LNCaP clone FGC (cell line): ENCODE data around the gene AIF1L.

Source experiments
- DNase-seq: peaks from one replicate; pipeline ENCODE4 v3.0.0-alpha.2; 2011; ENCODE audit warnings: low read depth
- H3K4me3 ChIP-seq: 2 replicates; pipeline ENCODE4 v1.5.1; 2011; ENCODE audit warnings: mild to moderate bottlenecking, low read depth, low read length, control low read depth
- CTCF ChIP-seq: IDR thresholded peaks from 2 replicates; pipeline ENCODE4 v1.5.1; 2012; ENCODE audit warnings: mild to moderate bottlenecking; ENCODE audit not compliant: control insufficient read depth, insufficient read depth; ENCODE audit errors: extremely low read depth

AIF1L gene

GRCh38 chr9:131116281-131117120, 20.2 kb downstream of the AIF1L start:
- H3K4me3 ChIP-seq, result no peak overlapping the region
- no peak for DNase-seq
- no peak for TF ChIP-seq CTCF

- DNase-seq, result no peak
- no peak overlapping the region for H3K4me3 ChIP-seq
- no peak for TF ChIP-seq CTCF
Observed at GRCh38 chr9:131117121-131117761, 20.9 kb downstream of the AIF1L start.

GRCh38 chr9:131117762-131118145, 21.4 kb downstream of the AIF1L start:
- no peak for DNase-seq
- no peak overlapping the region for H3K4me3 ChIP-seq
- no peak for TF ChIP-seq CTCF

GRCh38 chr9:131119600-131119999, 23.3 kb downstream of the AIF1L start:
- H3K4me3 ChIP-seq, result no peak overlapping the region
- no peak for DNase-seq
- no peak for TF ChIP-seq CTCF

GRCh38 chr9:131120620-131121228, 24.4 kb downstream of the AIF1L start:
- DNase-seq, result no peak
- no peak overlapping the region for H3K4me3 ChIP-seq
- no peak for TF ChIP-seq CTCF

- no peak for TF ChIP-seq CTCF
- H3K4me3 ChIP-seq, result no peak overlapping the region
- no peak for DNase-seq
Observed at GRCh38 chr9:131121346-131121745, 25.0 kb downstream of the AIF1L start.
